Lower leg skin (tissue), 4 donors: ENCODE data around the gene MAFB. TPM values are rescaled to one million over a fixed set of nuclear protein-coding genes. Genes with fewer than 3 reads are reported as not detected.
A peak's percentile ranks its signal among the peaks of the same experiment; 100 is the strongest.

Source experiments
- DNase-seq, 2 donors: peaks; one replicate each; pipeline ENCODE4 v3.0.0-alpha.2; 2019; ENCODE audit warnings: low spot score in 2 of 2
- H3K4me3 ChIP-seq: fragments of 200-600 bp; sonication (generic); 2 replicates; pipeline ENCODE4 v1.5.1; 2017; ENCODE audit warnings: mild to moderate bottlenecking, low read depth; ENCODE audit not compliant: poor library complexity, severe bottlenecking
- CTCF ChIP-seq, 3 donors: fragments of 450-650 bp; IDR thresholded peaks; one replicate each; pipeline ENCODE4 v1.5.1; 2016; ENCODE audit warnings: antibody characterized with exemption in 3 of 3, mild to moderate bottlenecking in 3 of 3, moderate library complexity in 2 of 3
- POLR2A ChIP-seq, 2 donors: fragments of 450-650 bp; IDR thresholded peaks; one replicate each; pipeline ENCODE4 v1.6.1; 2016 to 2017; ENCODE audit warnings: antibody characterized with exemption in 2 of 2, mild to moderate bottlenecking in 1 of 2, moderate library complexity in 1 of 2
- WGBS, 2 donors: methylation state at CpG; one replicate each; pipeline ENCODE4 v1.1.5; 2018; 5-methylcytosine and 5-hydroxymethylcytosine counted together
- intact Hi-C: fragments of 100-400 bp; cut with DNase I; formaldehyde crosslinking; loops from one replicate; pipeline ENCODE4 v1.15.0; 2023; ENCODE audit warnings: low total_unique reads
- total RNA-seq, 4 donors: library from RNA; depleted of rRNA; stranded (reverse); fragments of >200 nt; gene quantifications; one replicate each; pipeline ENCODE4 v1.1.0, GENCODE V29; 2016

The MAFB gene
- total RNA-seq, 4 donors from 2014 or later, result 40.4 to 96.8 (median 60.8) TPM

DNA sequence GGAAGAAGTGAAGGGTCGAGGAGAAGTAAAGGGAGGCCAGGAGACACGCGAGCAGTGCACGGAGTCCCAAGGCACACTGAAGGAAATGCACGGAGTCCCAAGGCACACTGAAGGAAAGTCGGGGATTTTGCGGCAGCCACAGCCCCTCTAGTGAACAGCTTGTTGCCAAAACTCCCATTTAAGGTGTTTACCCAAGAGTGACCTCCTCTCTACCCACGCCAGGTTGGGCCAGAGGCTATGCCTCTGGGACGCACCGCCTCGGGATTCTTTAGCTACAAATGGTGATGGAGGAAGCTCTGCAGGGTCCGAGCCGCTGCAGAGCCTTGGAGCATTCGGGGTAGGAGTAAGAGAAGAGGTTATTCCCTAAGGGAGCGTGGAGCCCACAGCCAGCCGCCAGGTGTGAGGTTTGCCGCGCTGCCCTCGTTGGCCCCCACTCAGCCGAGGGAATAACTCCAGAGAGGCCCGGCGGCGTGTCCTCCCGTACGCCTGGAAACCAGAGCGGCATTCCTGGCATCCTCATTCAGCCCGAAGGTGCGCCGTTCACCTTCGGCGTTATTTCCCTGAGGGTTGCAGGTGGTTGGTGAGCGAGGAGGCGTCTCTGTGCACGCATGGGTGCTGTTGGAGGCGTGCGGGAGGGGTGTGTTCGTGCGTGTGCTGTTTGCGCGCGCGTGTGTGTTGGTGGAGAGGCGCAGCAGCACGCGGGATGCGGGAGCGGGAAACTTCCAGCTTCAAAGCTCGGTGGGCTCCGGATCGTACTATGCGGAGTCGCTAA, 3.4 kb upstream of the MAFB start:
- intact Hi-C loops, result loop anchor here (10.0 kb wide), 1 partner anchor 1428 kb away; no protein-coding TSS in a partner anchor
- TF ChIP-seq POLR2A (IDR thresholded peaks at IDR 0.05), result no peak
- no peak for TF ChIP-seq CTCF (IDR thresholded peaks at IDR 0.05)
- peak in 1 of 2 donors; percentile 80 for DNase-seq
- WGBS, 2 donors, result 63 to 76% methylated on average over 52 of the region's 52 CpGs
- H3K4me3 ChIP-seq, result no peak overlapping the region

DNA sequence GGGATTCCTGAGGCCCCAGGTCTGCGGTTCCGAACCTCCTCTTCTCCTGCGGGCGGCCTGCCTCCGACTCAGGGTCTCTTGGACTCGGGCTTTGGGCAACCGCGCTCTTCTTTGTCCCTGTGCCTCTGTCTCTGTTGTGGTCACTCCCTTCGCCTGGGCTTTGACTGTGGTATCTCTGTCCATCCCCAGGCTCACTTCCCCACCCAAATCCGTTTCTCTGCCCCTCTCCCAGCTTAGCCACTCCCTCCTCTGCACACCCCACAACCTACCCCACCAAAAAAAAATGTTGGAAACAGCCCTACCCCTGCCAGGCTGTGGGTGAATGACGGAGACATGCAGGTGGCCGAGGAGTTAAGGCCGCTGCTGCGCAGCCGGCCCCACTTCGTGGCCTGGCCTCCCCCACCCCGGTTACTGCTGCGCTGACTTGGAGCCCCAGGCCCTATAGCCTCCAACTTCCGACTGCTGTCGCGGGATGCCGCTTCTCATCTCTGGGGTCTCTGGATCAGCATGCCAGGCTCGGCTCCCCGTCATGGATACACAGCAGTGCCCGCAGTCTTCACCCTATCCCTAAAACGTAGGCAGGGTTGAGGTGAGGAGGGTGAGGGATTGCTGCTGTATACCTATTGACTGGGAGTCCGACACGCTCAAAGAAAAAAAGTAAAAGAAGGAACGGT, 2.7 kb upstream of the MAFB start:
- TF ChIP-seq CTCF (IDR thresholded peaks at IDR 0.05), result no peak
- TF ChIP-seq POLR2A (IDR thresholded peaks at IDR 0.05), result no peak
- DNase-seq, result peak in 1 of 2 donors; percentile 82
- intact Hi-C loops, result loop anchor here (10.0 kb wide), 1 partner anchor 1427 kb away; no protein-coding TSS in a partner anchor
- H3K4me3 ChIP-seq, result no peak overlapping the region
- 71 to 80% methylated on average over 29 of the region's 29 CpGs for WGBS, 2 donors

DNA sequence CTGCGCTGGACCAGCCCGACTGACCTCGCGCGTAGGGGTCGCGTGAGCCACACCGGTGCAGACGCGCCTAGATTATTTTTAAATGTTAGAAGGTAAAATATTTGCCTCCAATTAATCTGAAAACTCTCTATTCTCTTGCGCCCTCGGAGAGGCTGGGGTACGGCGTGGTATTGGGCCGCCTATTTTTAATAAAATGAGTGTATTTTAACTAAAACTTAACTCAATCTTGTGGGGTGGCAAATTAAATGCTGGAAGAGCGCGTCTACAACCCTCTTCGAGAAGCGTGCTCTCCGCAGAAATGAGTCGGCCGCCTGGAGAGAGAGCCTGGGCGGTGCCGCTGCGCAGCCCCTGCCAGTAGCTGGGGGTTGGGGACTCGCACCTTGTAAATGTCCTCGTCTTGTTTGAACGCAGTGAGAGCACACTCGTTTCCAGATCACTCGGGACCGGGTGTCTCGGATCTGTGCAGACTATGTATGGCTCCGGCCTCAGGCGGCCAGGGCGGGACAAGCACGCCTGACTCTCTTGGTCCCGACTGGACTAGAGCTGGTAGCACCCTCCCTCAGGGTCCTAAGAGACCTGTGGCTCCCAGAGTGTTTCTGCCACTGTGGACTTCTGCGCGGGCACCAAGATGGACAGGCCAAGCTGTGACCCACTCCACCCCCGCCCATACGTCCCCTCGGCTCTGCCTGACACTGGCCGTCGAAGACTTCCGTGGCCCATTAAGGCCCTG, 2.0 kb upstream of the MAFB start:
- intact Hi-C loops, result loop anchor here (10.0 kb wide), 1 partner anchor 1426 kb away; no protein-coding TSS in a partner anchor
- WGBS, 2 donors, result 54 to 68% methylated on average over 43 of the region's 45 CpGs
- DNase-seq, result peak in 1 of 2 donors; percentile 85
- TF ChIP-seq CTCF (IDR thresholded peaks at IDR 0.05), result no peak
- H3K4me3 ChIP-seq, result no peak overlapping the region

DNA sequence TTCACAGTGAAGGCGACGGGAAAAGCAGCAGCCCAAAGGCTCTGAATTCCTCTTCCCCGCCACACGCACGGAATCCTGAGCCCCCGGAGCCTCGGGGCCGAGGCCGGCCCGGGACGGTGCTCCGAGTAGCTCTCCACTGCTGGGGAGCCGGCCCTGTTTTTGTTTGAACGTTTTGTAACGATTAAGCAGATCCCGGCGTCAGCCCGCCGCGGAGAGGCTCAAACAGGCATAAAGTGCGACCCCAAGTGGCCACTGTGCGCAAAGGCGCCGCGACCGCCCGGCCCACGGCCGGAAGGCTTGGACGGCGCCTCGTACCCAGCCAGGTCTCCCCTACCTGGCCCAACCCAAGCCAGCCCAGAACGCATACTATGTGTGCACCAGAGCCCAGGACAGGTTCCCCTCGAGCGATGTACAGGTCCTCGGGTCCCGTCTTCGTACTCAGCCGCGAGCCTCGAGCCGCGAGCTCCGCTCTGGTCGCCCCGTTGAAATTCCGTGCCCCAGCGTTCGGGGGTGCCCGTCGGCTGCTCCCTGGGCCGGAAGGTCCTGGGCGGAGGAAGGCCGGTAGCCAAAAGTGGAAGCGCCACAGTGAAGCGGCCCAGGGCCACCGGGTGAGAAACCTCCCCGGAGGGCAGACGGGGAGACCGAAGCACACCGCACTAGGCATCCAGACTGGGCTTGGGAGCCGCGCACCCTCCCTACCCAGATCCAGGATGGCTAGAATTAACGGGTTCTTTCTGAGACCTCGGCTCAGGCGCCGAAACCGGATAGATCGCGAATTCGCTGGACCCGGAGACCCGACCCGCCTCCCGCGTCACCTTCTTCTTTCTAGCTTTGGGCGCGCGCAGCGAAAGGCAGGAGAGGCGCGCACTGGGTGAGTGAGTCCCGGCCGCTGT, 1.2 kb upstream of the MAFB start:
- 15 to 17% methylated on average over 57 to 67 of the region's 84 CpGs for WGBS, 2 donors
- peak overlapping the region; percentile 34 for H3K4me3 ChIP-seq
- peak; percentile 91 to 98 for DNase-seq
- TF ChIP-seq CTCF (IDR thresholded peaks at IDR 0.05) (peak in 1 of 3 donors; percentile 89), POLR2A (IDR thresholded peaks at IDR 0.05) (no peak)
- intact Hi-C loops, result loop anchor here (10.0 kb wide), 2 partner anchors 435 to 1425 kb away; no protein-coding TSS in a partner anchor
